GM21526 (cell line): Measurements from ENCODE around the gene KCNIP4.

ENCODE experiments used
- ATAC-seq: cut with Tn5 transposase; IDR thresholded peaks from one replicate; pipeline ENCODE4 v1.9.1; 2021; ENCODE audit warnings: moderate library complexity; ENCODE audit not compliant: unreplicated experiment, low FRiP score

The KCNIP4 gene

DNA sequence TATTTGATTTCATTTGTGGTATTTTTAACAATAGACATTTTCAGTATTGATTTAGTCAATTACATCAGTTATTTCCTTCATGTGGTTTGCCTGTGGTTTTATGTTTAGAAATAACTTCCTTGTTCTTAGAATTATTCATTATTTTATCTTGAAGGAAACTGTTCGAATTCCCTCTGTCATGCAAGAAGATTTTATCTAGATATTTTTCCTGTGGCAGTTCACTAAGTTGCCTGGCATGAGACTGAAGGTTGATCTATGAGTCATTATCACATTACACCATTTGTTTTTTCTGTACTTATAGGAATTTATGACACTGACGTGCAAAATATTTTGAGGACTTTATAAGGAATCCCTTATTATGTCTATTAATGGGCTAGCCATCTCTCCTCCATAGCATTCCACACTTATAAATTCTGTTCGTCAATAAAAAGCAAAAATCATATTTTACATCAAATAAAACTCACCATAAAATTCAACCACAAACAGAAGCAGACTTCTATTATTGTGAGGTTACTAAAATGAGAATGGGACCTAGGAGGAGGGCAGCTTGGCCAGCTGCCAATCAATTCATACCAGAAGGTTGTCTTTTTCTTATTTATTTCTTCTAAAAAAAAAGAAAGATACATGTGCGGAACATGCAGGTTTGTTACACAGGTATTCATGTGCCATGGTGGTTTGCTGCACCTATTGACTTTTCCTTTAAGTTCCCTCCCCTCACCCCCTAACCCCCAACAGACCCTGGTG, 179.0 kb downstream of the KCNIP4 start:
- no peak for ATAC-seq

DNA sequence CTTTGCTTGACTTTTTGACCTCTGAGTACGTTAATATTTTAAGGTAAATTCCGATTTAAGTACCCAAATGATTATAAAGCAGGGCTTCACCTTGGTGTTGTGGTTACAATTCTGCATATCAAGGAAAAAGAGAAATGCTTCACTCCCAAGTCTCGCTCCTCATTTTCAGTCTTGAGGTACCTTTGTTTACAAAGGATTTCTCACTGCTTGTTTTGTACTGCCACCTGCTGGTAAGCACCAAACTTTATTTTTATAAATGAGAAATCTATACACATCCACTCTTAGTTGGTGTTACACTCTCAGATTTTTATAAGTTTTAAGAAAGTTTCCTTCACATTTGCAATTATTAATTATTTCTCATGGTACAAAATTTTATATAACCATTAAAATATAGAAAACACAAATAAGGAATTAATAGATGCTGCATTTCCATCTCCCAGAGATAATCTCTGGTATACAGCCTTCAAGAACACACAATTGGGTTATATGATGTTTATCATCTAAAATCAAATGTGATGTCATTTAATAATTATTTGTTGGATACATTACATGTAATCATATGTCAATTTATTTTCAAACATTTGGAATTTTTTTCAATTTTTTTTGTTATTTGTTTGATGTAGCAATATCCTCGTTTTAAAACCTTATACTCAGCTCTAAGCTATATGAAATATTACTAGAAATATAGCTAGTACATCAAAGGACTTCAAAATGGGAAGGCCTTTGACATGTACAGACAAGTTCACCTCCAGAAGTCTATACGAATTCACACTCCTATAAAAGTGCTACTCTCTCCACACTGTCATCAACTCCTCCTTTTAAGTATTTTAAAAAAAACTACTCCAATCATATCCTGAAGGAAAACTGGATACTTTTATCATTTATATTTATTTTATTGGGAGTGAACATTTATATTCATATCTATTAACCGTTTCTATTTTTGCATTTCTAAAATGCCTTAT, 179.9 kb downstream of the KCNIP4 start:
- ATAC-seq = peak; percentile 71

DNA sequence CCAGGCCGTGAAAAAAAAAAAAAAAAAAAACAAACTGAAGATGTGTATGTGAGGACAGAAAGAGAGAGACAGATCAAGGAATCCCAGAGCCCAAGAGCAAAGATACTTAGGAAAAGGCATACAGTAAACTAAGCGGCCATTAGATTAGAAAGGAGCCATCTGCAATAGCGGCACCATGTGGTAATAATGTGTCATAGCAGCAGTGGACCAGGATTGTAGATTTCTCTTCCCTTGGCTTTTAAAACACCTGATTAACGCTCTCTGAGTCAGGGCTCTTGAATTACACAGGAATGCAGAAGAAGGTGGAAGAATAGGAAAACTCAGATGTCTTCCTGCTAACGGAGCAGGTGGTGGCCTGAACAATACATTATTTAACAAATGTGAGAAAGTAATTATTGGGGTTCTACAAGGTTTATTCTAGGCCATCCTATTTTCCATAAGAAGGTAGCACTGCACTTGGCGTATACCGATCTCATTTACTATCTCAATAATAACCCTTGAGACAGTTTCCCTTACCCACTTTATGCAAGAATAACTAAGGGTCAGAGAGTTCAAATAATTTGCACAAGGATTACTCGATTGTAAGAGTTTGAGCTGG, 182.7 kb downstream of the KCNIP4 start:
- peak; percentile 74 for ATAC-seq

DNA sequence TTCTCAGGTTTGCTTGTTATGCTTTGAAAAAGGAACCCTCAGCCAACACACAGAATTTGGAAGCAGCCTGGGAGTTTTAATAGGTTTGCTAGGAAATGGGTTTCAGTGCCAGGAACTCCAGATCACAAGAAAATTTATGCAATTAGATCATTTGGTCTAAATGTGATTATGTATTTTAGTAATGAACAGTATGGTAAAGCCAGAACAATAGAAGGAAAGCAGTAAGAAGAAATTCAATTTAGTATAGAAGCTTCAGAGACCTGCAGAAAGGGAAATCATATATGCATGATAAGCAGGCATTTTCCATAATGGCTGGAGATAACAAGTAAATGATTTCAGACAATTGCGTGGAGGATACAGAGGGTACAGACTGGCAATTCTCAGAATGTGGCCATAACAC, 184.7 kb downstream of the KCNIP4 start:
- no peak for ATAC-seq

DNA sequence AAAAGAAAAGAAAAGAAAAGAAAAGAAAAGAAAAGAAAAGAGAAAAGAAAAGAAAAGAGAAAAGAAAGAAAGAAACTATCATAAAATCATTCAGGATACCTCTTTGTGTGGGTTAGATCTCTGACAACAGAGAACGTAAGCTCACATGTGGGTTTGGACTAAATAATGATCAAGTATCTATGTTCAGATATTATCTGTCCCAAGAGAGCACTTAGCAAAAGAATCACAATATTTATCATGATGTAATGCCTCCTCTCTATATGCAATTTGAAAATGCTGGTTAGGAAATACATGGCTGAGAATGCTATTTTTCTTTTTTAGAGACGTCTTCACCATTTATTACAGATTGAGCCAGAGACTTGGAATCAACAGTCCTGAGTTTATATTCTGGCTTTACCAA, 191.3 kb downstream of the KCNIP4 start:
- ATAC-seq = no peak

DNA sequence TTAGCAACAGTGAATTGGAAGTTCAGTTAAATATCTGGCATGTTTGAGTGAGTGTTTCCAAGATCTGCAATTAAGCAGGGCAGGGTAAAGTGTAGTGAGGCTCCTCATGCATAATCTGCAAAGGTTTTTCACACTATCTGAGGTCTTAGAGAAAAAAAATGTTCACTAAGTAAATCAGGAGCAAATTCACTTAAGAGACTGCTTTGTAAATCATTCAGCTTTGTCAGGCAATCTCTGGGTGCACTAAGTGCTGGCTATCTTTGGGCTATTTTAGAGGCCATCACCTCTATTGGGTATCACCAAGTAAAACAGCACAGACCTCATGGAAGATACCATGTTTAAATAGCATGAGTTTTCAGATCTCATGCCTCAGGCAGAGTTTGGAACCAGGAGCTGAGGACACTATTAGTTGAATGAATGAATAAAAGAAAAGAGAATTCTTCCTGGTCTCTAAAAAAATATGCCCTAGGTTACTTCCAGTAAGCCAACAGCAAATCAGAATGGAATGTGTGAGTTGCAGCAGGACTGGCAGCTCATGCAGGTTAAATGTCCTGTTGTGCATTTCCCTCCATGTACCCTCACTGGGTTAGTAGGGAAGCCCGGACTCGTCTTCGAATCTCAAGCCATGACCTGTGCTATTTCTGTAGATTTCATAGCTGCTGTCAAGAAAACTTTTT, 195.3 kb downstream of the KCNIP4 start:
- ATAC-seq = no peak

DNA sequence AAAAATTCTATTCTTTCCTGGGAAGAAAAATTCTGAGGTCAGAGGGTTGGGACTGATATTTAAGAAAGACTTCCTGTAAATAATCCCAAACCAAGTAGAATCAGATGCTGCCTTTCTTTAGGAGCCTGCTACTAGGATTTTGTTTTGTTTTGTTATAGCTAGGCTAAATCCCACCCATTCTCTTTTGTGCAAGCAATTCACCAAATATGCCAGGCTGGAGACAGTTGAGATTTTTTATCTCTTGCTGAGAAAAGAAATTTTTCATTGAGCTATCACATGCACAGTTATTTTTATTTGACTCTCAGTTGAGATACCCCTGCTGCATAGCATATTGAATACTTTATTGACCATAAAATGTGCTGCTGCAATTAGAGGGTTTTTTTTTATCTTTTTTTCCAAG, 196.0 kb downstream of the KCNIP4 start:
- ATAC-seq = no peak

DNA sequence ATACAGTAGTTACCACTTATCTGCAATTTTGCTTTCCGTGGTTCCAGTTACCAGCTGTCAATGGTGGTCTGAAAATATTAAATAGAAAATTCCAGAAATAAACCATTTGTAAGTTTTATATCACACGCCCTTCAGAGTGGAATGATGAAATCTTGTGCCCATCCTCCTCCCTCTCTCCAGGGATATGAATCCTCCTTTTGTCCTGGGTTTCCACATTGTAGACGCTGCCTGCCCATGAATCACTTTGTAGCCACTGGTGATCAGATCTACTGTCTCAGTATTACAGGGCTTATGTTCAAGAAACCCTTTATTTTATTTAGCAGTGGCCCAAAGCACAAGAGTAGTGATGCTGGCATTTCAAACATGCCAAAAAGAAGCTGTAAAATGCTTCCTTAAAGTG, 198.6 kb downstream of the KCNIP4 start:
- no peak for ATAC-seq

DNA sequence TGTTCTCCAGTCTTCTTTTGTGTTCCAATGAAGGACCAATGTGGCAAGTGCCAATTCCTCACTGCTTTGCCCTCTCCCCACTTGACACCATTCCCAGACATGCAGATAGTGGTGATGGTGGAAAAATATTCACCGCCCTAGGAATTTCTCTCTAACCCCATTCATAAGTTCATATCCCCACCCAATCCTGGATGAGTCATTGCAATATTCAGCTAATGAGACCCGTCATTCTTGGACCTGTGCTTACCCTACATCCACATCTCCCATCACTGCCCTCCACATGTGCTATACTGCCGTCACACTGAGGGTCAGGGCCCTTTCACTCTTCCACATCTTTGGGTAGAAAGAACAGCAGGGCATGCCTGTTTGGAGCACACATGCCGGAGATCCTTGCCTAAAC, 199.2 kb downstream of the KCNIP4 start:
- ATAC-seq = no peak

DNA sequence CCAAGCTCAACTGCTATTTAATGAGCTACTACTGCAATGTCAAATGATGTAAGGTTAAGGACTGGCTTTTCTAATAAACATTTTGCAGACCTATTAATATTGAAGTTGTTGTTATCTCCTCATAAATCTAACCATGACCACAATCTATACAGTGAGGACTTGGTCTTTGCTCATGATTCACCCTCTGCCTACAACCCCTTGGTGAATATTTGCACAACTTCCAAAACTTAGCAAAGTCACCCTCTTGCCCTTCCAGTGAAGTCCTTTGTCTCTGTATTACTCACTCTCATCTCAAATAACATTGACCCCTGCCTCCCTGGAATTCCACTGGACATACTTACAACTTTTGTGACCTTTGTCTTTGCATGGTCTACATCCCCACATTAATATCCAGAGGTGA, 204.5 kb downstream of the KCNIP4 start:
- no peak for ATAC-seq

DNA sequence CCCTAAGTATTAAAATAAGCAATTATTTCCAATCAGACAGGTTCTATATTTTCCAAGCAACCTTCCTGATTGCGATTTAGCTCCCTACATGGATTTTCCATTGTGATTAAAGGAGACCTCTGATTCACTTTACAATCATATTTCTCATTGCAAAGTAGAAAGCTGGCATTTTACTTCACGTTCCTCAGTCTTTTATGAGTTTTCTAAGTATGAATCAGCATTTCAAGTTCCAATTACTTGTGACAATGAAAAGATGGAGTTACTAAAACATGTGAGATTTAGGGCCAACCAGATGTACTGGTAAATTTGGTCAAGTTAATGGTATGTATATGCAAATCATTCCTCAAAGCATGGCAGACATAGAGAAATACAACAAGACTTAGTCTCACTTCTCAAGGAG, 206.2 kb downstream of the KCNIP4 start:
- no peak for ATAC-seq

DNA sequence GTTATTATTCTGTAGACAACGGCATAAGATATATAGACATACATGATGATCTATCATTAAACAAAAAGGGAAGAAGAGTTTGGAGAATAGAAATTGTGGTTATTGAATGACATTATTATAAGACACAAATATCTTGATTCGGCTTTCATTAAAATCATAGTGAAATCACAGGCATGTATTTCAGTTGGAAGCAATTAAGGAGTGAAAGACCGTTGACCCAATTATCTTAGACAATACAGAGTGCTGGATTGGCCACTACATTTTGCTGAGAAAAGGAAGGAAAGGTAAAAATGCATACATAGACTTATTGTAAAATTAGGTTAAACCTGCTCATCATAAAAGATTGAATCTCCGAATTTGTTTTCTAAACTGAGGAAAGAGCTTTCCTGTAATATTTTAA, 209.8 kb downstream of the KCNIP4 start:
- ATAC-seq = no peak

DNA sequence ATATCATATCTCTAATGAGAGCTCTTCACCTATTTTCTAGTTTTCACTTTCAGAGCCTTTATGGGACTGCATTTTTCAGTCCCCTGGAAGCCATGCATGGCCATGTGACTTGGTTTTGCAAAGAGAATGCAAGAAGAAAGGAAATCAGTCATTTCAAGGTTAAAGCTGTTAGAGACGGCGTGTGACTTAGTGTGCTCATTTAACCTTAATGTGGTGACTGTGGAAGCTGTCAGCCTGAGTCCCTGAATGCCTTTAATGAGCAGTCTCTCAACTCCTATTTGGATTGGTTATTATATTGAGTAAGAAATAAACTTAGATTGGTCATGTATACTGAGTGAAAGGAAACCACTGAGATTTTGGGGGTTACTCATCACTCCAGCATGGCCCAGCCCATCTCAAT, 212.7 kb downstream of the KCNIP4 start:
- ATAC-seq = no peak

DNA sequence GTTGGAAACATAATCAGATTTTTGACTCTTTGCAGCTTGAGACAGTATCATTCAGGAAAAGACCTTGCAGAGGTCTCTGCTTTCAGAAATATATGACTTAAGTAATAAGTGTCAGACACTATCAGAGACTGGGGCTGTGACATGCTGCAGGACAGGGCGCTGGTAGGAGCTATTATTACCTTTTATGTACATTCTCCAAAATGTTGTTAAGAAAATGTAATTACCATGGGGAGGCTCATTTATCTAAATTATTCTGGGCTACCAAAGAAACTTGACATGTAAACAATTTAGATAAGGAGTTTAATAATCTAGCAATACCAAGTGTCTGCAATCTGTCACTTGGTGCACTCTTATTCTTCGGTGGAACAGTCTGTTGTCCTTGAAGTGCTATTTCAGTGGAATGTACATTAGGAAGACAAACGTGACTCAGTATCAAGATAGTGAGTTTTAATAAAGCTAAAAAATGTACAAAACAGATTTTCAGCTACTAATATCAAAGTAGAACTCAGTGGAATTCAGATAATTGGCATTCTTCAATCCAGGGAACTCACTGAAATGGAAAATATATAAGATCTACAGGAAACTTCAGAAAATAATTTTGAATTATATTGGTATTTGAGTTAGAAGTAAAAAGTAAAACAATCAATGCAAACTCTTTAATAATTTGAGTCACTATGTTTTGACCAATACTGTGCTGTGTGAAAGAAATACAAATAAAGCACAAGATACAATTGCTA, 214.5 kb downstream of the KCNIP4 start:
- no peak for ATAC-seq

DNA sequence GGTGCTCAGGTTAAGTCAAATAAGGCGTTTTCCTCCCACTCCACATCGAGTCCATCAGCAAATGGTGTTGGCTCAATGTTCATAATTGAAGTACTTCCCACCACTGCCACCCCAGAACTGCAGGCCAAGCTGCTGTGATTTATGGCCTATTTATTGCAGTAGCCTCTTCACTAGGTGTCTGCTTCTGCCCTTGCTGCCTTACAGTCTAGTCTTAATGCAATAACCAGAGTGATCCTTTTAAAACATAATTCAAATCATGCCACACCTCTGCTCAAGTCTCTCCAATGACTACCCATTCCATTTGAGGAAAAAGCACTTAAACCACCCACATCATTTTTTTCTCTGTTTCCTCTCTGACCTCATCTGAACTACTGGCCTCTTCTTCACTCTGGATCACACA, 220.3 kb downstream of the KCNIP4 start:
- no peak for ATAC-seq

DNA sequence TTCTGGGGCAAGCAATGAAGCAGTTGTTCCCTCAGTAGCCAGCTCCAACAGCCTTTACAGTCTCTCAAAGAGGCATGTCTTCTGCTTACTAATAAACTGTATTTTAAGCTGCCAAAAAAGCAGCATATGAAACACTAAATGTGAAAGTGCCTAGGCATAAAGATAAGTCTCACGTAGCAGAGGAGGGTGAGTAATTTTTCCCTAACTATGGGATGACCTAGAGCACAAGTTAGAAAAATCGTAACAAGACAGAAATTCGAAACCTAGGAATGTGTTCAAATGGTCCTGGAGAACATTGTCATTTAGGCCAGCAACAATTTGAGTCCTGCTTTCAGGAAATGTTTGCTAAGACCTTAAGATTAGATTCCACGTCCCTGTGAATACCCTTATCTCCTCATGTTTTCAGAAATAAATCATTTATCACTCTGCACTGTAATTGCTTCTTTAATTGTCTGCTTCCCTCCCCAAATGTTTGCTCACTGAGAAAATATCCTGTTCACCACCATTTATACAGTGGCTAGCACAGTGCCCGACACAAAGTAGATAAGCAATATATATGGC, 222.2 kb downstream of the KCNIP4 start:
- ATAC-seq = no peak

DNA sequence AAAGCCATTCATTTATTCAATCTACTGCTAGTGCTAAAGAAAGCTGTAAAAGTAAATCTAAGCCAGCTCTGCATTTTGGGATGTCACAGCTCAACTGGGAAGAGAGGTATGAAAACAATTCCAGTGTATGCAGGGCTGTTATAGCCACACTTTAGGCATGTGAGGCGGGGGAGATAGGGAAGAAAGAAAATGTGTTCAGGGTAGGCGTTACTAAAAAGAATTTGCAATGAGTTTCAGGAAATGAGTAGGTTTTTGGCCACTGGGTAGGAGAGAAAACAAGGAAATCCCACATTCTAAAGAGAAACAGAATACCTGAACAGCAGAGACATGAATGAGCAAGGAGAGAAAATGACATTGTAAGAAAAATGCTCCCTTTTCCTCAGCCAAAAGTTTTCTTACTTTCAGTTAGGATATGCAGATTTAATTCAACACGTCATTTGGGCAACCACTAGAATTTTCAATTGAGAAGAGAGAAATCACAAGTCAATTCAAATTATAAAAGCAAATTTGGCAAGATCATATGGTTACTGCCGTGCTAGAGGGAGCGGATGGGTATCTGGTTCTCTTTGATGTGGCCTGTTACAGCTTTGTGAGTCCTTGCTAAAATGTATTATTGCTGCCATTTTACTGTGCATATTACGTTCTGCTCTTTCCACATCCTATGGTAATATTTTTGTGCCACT, 226.3 kb downstream of the KCNIP4 start:
- ATAC-seq = no peak

DNA sequence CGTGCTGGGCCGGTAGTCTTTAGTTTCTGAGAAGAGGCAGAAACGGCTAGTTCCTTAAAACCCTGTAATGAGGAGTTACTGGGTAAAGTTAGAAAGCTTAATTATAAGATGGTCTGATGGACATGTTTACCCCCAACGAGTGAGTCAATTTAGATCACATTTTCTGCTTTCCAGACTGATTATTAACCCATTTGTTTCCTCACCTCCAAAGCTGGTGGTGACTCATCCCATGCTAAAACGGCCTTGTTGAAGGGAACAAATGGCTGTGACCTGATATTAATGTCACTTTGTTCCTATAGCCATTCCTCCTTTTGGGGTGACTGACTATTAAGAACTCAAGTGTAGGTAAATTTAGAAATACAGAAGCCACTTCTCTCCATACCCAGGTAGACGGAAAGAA, 232.0 kb downstream of the KCNIP4 start:
- ATAC-seq = no peak

DNA sequence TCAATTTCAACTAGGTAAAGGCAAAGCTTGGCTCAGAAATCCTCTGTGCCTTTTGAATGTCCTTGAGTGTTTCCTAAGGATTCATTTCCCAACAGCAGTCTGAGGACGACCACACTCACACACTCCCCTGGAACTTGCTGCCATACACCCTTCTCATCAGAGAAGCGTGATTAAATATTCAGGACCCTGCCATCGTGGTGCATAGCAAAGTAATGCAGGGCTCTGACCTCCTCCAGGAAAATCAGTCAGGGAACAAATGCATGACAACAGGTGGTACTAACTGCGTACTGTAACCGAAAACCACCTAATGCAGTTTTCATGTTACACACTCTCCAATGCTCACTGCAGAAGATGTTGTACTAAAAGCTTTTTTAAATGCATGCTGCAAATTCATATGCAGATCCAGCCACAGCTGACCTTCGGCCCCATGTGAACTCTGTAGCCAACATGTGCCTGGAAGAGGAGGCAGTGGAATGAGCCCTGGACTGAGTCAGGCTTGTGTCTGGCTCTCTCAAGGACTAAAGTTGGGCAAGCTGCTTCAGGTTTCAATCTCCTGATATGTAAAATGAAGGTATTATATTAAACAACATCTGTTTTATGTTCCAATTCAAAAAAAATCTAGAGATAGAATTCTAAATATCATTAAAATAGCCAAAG, 238.3 kb downstream of the KCNIP4 start:
- ATAC-seq = no peak
